ENCODE measurements around the gene HS3ST5.
"Not testable (repeated sequence)": the region's sequence is repeated elsewhere in the genome, so short reads cannot be mapped to it uniquely, and the experiment has no call there.

HS3ST5 gene

DNA sequence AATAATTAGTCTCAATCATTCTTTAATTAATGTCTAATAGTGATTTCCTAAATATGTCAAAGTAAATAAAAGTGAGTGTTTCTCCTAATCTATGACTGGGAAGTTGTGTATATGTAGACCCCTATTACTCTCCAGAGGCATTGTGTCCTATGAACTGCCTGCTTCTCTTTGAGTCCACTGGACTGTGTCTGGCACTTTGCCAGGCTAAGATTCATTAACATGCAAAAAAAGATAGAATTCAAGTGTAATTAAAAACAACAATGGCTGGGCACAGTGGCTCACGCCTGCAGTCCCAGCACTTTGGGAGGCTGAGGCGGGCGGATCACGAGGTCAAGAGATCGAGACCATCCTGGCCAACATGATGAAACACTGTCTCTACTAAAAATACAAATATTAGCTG, 298.3 kb downstream of the HS3ST5 start:
- DNase-seq (ENCODE audit: low spot score) = not testable (repeated sequence)

DNA sequence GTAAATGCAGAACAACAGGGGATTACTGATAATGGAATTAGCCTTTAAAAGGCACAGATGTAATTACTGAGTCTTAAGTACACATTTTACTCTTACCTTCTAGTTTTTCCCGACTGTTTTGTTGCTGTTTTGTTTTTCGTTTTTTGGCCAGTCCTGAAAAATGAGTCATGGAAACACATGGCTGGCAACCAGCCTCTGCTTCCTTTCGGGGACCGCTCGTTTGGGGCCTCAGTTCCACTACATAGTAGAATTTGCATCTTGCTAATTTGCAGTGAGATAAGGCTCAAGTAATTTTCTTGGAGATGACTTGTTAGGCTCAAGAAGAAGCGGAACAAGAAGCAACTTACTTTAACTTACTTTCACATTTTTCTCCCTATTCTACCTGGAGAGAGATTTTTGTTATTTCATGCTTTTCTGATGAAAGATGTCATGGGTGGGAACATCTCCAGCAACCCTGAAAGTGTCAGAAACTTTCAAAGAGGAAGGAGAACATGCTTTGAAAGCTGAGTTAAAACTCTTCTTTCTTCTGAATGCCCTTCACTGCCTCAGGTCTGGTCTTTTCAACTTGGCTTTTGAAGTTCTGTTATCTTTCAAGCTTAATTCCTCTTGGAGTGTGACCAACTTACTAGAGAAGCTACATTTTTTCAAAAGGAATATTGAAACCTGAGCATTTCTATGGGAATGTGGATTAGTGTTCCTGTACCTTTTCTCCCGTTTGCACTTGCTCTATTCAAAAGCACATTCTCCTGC, 300.4 kb downstream of the HS3ST5 start:
- DNase-seq (ENCODE audit: low spot score) = no peak

DNA sequence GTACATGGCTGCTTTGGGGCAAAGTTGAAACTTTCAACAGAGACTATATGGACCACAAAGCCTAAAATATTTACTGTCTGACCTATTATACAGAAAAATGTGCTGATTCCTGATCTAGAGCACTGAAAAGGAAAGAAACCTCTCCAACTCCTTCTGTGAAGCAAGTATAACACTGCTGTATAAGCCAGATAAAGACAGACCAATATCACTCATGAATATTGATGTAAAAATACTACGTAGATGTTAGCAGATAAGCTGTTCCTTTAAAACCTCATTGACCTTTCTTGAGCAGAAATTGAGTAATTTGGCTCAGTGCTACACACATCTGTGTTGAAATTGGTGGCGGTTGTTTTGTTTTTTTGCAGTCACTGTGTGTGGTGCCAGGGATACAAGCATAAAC, 302.0 kb downstream of the HS3ST5 start:
- no peak for DNase-seq (ENCODE audit: low spot score)

GRCh38 chr6:114039841-114040240, 303.0 kb downstream of the HS3ST5 start:
- DNase-seq (ENCODE audit: low spot score) = no peak

DNA sequence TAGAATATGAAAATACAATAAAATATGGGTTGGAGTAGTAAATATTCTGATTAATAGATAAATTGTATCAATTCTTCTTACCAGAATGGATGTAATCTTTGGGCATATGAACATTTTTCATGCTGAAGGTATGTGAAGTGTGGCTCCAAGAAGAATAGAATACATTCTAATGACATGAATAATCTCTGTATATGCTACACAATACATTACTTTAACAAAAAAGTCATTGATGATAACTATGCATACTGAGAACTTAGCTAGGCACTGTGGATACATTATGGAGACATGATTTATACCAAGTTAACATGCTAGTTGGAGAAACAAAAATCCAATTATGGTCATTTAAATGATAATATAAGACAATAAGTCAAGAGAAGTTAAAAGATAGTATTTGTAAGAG, 309.2 kb downstream of the HS3ST5 start:
- no peak for DNase-seq (ENCODE audit: low spot score)

DNA sequence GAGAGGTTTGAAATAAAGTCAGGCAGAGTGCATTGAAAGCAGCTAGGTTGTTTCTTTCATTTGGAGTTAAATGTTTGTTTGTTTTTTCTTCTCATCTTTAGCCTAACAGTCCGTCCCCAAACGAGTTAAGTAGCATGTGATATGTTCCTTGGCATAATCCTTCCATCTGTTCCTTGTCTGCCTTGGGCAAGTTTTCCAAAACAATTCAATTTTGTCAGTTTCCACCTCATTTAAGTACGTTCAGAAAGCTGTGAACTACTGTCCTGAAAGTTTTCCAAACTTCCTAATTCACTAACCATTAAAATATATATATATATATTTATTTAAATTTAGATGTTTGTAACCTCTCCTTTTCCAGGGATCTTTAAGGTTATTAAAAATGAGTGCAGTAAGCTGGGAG, 310.1 kb downstream of the HS3ST5 start:
- no peak for DNase-seq (ENCODE audit: low spot score)

GRCh38 chr6:114030767-114031166, 312.1 kb downstream of the HS3ST5 start:
- no peak for DNase-seq (ENCODE audit: low spot score)

GRCh38 chr6:114024746-114025145, 318.1 kb downstream of the HS3ST5 start:
- DNase-seq (ENCODE audit: low spot score) = no peak

- no peak for DNase-seq (ENCODE audit: low spot score)
Observed at GRCh38 chr6:114020196-114020595, 322.6 kb downstream of the HS3ST5 start.

DNA sequence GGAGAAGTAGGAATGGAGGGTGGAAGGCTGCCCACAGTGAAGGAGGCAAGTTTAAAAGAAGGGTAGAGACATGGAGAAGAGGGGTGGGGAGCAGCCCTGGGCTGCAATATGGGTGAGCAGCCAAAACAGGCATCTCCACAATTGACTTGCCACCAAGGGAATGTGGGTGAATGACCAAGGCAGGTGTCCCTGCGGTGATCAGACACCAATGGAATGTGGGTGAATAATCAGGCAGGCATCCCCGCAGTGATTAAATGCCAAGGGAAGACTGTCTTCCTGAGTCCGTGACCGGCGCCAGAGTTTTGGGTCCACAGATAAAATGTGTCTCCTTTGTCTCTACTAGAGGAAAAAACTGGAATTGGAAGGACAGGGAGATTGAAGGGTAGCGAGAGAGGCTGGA, 325.7 kb downstream of the HS3ST5 start:
- DNase-seq (ENCODE audit: low spot score) = not testable (repeated sequence)

- not testable (repeated sequence) for DNase-seq (ENCODE audit: low spot score)
Observed at GRCh38 chr6:114014106-114014505, 328.7 kb downstream of the HS3ST5 start.

GRCh38 chr6:114011486-114011885, 331.3 kb downstream of the HS3ST5 start:
- not testable (repeated sequence) for DNase-seq (ENCODE audit: low spot score)

DNA sequence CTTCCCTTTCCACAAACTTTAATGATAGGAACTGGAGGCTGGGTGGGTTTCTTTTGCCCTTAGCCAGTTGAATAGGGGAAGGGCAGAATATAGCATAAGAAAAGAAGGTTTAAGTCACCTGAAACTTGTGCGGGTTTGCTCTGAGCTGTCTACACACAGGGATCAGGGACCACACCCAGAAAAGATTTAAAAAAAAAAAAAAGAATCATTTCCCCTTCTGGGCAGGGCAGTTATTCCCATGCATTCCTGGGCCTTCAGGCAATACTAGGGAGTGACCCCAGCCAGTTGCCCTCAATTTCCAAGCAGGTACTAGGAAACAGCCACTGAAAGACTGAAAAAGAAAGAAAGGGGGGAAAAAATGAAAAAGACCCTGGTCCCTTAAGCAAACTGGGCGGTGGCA, 332.3 kb downstream of the HS3ST5 start:
- no peak for DNase-seq (ENCODE audit: low spot score)

DNA sequence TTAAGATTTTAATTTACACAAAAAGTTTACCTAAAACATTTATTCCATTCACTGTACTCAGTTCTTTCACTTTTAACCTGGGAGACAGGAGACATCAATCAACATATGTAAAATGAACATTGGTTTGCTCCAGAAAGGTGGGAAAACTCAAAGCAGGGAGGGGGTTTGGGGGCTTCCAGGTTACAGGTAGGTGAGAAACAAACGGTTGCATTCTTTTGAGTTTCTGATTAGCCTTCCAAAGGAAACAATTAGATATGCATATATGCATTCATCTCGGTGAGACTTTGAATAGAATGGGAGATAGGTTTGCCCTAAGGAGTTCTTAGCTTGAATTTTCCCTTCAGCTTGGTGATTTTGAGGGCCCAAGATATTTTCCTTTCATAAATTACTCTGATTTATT, 333.6 kb downstream of the HS3ST5 start:
- no peak for DNase-seq (ENCODE audit: low spot score)

DNA sequence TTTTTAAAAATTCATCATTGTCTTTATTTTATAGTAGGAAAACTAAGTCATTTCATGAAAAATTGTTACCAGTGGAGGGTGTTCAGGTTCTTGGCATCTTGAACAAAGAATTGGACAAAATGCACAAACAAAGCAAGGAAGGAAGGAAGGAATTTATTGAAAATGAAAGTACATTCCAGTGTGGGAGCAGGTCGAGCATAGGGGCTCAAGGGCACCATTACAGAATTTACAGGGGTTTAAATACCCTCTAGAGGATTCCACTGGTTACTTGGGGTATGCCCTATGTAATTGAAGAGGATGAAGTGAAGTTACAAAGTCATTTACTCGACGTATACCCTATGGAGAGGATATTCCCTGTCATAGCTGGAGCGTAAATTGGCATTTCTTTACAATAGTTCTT, 334.5 kb downstream of the HS3ST5 start:
- DNase-seq (ENCODE audit: low spot score) = no peak

GRCh38 chr6:114007516-114007915, 335.3 kb downstream of the HS3ST5 start:
- DNase-seq (ENCODE audit: low spot score) = no peak

Data from left forelimb (tissue), 1 donor.